ENCODE measurements around the gene AFAP1L1.

The AFAP1L1 gene

GRCh38 chr5:149328177-149328576, 56.5 kb downstream of the AFAP1L1 start:
- no peak for DNase-seq (ENCODE audit: low spot score)
- TF ChIP-seq CTCF (conservative IDR thresholded peaks at IDR 0.05; ENCODE audit: low read depth), result no peak
- no peak overlapping the region for H3K27ac ChIP-seq
- CTCF ChIA-PET, result interaction anchor here (0.6 to 1.4 kb wide), 2 partner anchors 43 to 244 kb away, joined by 3 read pairs; no protein-coding TSS in a partner anchor
- POLR2A ChIA-PET (ENCODE audit: low non-redundant PET), result no interaction called here

DNA sequence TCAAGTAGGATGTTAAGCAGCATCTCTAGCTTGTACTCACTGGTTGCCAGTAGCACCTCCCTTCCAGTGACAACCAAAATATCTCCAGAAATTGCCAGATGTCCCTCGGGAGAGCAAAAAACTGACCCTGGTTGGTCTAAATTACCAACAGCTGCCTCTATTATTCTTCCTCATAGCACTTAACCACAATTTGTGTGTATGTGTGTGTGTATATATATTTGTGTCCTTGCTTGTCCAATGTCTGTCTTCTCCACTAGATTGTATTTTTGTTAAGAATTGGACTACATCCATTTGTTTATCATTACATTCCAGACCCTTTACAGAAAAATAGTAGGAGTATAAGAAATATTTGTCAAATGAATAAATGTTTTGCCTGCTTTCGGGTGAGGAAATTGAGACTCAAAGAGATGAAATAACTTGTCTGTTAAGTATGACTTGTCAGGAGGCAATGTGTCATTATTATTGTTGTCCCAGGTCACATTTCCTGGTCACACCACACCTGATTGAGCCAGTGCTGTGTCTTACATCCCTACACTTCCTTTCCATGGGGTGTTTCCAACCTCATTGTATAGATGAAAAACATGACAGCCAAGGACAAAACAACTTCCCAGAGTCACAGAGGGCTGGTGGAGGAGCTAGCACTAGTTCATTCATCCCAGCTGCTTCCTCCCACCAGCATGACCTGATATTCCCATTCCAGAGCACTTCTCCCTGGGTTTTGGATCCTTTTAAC, 62.2 kb downstream of the AFAP1L1 start:
- no peak overlapping the region for H3K27ac ChIP-seq
- TF ChIP-seq CTCF (conservative IDR thresholded peaks at IDR 0.05; ENCODE audit: low read depth), result no peak
- no peak for DNase-seq (ENCODE audit: low spot score)
- ChIA-PET CTCF (interaction anchor here (0.5 to 0.8 kb wide), 2 partner anchors 38 to 632 kb away, joined by 3 read pairs; no protein-coding TSS in a partner anchor), POLR2A (ENCODE audit: low non-redundant PET) (no interaction called here)

DNA sequence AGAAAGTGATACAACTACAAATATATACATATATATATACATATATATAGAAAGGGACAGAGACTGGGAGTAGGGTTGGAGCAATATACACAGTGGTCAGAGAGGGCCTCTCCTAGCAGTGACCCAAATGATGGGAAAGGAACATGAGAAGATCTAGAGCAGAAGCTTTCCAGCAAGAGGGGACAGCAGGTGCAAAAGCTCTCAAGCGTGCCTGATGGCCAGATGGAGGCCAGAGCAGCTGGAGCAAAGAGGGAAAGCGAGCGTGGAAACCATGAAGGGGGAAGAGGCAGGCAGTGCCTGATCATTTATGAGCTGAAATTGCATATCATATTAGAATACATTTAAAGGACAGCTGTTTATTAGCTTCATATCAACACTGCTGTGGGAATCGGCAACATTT, 66.1 kb downstream of the AFAP1L1 start:
- TF ChIP-seq CTCF (conservative IDR thresholded peaks at IDR 0.05; ENCODE audit: low read depth), result no peak
- CTCF ChIA-PET, result interaction anchor here (0.8 kb wide), 1 partner anchor 22 kb away, joined by 4 read pairs; no protein-coding TSS in a partner anchor
- POLR2A ChIA-PET (ENCODE audit: low non-redundant PET), result interaction anchor here (0.7 kb wide), 1 partner anchor 413 kb away, joined by 3 read pairs; no protein-coding TSS in a partner anchor
- no peak for DNase-seq (ENCODE audit: low spot score)
- H3K27ac ChIP-seq, result no peak overlapping the region

GRCh38 chr5:149338364-149338763, 66.7 kb downstream of the AFAP1L1 start:
- ChIA-PET CTCF (interaction anchor here (0.8 kb wide), 1 partner anchor 23 kb away, joined by 4 read pairs; no protein-coding TSS in a partner anchor), POLR2A (ENCODE audit: low non-redundant PET) (interaction anchor here (0.6 kb wide), 1 partner anchor 22 kb away, joined by 6 read pairs; no protein-coding TSS in a partner anchor)
- DNase-seq (ENCODE audit: low spot score), result no peak
- H3K27ac ChIP-seq, result no peak overlapping the region
- no peak for TF ChIP-seq CTCF (conservative IDR thresholded peaks at IDR 0.05; ENCODE audit: low read depth)

- ChIA-PET POLR2A (ENCODE audit: low non-redundant PET) (interaction anchor here (0.9 kb wide), 1 partner anchor 20 kb away, joined by 3 read pairs; no protein-coding TSS in a partner anchor), CTCF (interaction anchor here (1.2 to 1.4 kb wide), 2 partner anchors 24 to 32 kb away, joined by 5 to 6 read pairs; no protein-coding TSS in a partner anchor)
- no peak overlapping the region for H3K27ac ChIP-seq
- no peak for DNase-seq (ENCODE audit: low spot score)
- TF ChIP-seq CTCF (conservative IDR thresholded peaks at IDR 0.05; ENCODE audit: low read depth), result no peak
These were observed 69.3 kb downstream of the AFAP1L1 start for GRCh38 chr5:149340920-149341319.

- ChIA-PET POLR2A (ENCODE audit: low non-redundant PET) (interaction anchor here (0.6 to 0.9 kb wide), 2 partner anchors 21 to 78 kb away, joined by 3 to 4 read pairs; no protein-coding TSS in a partner anchor), CTCF (interaction anchor here (1.4 kb wide), 1 partner anchor 25 kb away, joined by 6 read pairs; no protein-coding TSS in a partner anchor)
- DNase-seq (ENCODE audit: low spot score), result no peak
- no peak for TF ChIP-seq CTCF (conservative IDR thresholded peaks at IDR 0.05; ENCODE audit: low read depth)
- H3K27ac ChIP-seq, result no peak overlapping the region
These were observed 70.2 kb downstream of the AFAP1L1 start for GRCh38 chr5:149341876-149342275.

All from RWPE1 (cell line).